ENCODE measurements around the gene CRACDL.
"Not testable (repeated sequence)": the region's sequence is repeated elsewhere in the genome, so short reads cannot be mapped to it uniquely, and the experiment has no call there.

The CRACDL gene

DNA sequence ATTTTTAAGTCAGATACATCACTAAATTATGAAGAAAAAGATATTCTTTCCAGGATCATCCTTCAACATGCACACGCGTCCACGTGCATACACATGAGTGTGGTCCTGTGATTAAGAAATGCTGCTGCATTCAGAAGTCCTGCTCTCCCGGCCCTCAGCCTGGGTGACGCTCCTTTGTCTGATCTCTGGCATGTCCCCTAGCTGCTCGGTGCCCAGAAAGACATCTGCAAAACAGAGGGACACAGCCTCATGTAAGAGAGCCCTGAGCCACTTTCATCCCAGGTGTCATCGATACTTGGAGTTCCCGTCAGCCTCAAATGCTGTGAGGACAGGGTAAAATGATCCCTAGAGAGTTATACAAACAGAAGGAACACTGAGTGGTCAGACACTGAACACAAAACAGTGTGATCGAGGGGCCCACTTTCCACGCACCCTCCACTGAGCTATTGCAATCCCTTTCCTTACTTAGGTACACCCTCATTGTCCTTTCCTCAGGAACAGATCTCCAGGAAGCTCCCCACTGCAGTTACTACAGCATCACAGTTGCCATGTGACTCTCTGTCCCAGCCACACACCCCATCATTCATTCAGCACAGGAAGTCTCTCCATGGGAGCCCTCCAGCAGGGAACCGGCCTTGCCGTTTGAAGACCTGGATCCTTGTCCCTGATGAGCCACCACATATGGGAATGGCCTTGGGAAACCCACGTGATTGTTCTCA is 32.1 kb downstream of the CRACDL start:
- peak; percentile 13 for DNase-seq

DNA sequence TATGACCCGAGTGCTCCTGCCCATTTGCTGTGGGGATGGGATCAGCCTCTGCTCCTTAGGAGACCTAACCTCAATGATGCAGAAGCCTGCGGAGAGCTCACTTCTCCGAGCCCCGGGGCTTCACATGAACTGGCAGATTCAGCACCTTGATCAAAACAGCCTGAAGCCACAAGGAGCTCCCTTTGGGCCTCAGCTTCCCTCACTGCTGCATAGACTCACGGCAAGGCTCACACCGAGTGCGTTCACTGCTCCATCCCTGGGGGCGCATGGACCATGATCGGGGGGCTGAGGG is 33.0 kb downstream of the CRACDL start:
- DNase-seq = no peak

DNA sequence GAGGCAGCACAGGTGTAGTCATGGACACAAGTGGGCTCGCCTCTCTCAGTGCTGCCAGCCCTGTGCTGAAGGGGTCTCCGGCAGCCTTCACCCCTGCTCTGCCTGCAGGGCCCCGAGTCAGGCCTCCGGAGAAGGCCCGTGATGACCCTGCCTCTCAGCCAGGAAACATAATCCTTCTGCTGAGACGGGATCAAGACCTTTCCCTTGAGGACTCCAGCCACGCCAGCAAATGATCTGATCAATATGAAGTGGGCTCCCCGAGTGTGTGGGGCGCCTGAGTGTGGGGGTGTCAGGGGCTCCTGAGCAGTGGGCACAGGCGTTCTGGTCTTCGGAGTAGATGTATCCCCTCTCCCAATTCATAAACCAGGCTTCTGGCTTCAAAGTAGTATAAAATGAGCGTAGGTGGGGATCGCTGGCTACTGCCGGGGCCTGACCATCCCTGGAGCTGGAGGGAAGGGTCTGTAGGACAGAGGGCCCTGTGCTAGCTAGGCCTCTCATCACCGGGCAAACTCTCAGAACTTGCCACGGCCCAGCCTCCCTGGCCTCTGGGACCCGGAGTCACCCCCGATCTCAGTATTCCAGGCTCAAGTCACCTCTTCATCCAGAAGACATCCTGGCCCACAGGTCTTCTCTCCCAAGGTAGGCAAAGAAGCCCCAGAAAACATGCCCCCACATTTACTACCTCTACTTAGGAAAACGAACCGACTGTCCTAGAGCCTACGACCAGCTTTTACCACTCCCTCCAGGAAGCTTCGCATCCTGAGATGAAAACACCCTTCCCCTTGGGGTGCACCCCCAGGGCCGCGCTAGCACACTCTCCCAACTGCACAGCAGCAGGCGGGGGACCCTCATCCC is 33.6 kb downstream of the CRACDL start:
- peak; percentile 21 for DNase-seq

GRCh38 chr2:98901702-98902101 is 34.3 kb downstream of the CRACDL start:
- peak; percentile 19 for DNase-seq

GRCh38 chr2:98901291-98901690 is 34.7 kb downstream of the CRACDL start:
- DNase-seq = peak; percentile 9

GRCh38 chr2:98900721-98901120 is 35.3 kb downstream of the CRACDL start:
- DNase-seq = peak; percentile 7

GRCh38 chr2:98899703-98900078 is 36.3 kb downstream of the CRACDL start:
- not testable (repeated sequence) for DNase-seq

GRCh38 chr2:98899041-98899702 is 36.9 kb downstream of the CRACDL start:
- DNase-seq = peak; percentile 21

DNA sequence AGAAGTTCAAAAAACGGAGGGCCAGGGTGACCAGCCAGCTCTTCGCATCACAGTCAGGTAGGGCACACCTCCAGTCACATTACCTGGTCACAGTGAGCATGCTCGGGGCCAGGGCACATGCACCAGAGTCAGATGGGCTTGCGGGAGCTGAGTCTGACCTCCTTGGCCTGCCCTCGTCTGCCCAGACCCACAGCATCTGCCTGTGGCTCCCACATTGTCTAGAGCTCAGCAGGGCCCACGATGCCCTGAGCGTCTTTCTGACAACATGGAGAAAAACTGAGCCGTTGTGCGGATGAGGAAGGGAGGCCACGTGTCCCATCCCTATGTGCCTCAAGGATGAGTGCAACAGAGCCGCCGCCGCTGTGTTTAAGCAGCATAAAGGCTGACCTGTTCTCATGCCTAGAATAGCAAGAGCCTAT is 37.6 kb downstream of the CRACDL start:
- DNase-seq = no peak

DNA sequence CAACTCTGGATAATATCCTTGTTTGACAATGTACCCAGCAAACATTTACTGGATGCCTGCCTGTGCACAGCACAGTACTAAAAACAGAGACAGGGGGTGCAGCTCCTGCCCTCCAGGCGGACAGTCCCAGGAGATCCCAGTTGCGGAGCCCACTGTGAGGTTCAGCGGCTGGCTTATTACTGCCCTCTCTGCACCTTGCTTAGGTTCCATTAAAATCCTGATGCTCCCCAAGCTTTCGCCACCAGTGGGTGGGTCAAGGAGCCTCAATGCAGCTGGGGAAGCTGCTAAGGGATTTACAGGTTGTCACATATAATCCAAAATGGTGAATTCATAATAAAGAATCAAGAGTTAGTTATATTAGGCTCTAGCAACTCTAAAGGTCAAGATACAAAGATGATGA is 38.3 kb downstream of the CRACDL start:
- peak; percentile 9 for DNase-seq

- DNase-seq = peak; percentile 17
Observed at GRCh38 chr2:98896944-98897343, 39.1 kb downstream of the CRACDL start.

- no peak for DNase-seq
Observed at GRCh38 chr2:98896416-98896815, 39.6 kb downstream of the CRACDL start.

- peak; percentile 17 for DNase-seq
Observed at GRCh38 chr2:98895901-98896300, 40.1 kb downstream of the CRACDL start.

DNA sequence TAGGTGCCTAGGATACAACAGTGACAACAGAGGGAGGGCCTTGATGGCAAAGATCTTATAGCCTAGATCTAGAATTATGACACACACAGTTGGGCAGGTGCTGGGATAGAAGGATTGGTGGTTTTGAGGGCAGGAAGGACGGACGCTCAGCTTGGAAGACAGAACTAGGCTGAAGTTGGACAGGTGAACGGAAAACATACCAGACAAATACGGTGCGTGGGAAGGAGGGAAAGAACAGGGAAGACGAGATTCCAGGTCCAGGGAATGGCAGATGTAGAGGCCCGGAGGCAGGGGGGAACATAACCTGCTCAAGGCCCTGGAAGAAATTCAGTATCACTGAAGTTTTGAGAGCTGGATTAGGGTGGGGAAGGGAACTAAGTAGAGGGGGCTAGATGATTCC is 40.8 kb downstream of the CRACDL start:
- no peak for DNase-seq

- no peak for DNase-seq
Observed at GRCh38 chr2:98894331-98895000, 41.6 kb downstream of the CRACDL start.

GRCh38 chr2:98893911-98894321 is 42.1 kb downstream of the CRACDL start:
- DNase-seq = peak; percentile 13

- DNase-seq = peak; percentile 7
Observed at GRCh38 chr2:98892871-98893270, 43.2 kb downstream of the CRACDL start.

GRCh38 chr2:98891591-98891990 is 44.4 kb downstream of the CRACDL start:
- DNase-seq = no peak

DNA sequence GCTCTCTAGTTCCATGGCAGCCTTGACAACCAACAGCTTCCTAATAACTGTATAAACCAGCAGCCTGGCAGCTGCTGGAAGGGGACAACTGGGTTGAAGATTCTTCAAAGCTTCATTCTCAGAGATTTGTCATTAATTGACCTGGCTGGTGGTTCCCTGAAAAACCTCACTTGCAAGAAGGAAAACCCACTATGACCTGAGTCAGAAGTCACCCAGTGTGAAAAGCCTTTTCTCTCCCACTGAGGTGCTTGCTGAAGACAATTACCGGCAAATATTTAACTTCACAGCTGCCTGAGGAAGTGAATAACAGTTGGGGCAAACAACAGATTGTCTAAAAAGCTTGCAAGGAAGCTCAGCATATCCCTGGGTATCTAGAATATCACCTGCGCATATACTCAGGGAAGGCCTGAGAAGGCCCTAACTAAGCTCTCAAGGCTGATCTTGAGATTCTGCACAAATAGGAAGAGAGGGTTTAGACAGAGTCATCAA is 49.9 kb downstream of the CRACDL start:
- no peak for DNase-seq

DNA sequence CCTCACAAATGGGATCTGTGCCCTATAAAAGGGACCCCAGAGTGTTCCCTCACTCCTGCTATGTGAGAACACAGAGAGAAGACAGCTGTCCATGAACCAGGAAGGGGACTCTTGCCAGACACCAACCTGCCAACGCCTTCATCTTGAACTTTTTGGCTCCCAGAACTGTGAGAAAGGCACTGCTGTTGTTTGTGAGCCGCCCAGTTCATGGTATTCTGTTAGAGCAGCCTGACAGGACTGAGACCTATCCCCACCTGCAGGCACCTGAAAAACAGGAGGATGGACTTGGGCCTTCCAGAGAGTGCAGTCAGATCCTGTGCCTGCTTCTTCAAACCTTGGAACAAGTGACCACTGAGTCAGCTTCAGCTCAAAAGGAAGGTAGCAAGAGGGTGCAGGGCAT is 51.4 kb downstream of the CRACDL start:
- peak; percentile 6 for DNase-seq

DNA sequence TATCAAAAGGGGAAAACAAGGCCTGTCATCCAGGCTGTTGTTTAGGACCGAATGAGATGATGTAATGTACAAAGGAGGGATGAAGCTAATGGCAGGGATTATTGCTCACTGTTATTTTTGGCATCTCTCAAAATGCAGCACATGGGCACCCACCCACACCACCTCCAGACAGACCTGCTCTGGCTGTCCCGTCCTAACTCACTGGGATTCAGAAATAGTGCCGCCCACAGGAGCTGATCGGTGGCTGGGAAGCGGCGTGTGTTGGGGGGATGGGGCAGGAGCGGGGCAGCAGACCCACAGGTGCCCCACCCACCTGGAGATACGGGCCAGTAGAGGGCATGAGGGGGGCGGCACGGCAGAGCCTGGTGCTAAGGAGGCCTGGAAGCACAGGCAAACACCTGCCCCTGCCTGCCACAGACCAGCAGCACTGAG is 52.2 kb downstream of the CRACDL start:
- no peak for DNase-seq

GRCh38 chr2:98882971-98883779 is 52.9 kb downstream of the CRACDL start:
- peak; percentile 7 for DNase-seq

Measured in activated CD4-positive, CD25-positive, alpha-beta regulatory T cell treated with anti-CD3 and anti-CD28 coated beads, Interleukin-2, amount 50 U/mL, for 72 hours (primary cell).